HEK293 (cell line): ENCODE measurements around the gene MAGI2.

Source experiments
- BCL11B ChIP-seq: fragments of 450-650 bp; formaldehyde crosslinking; IDR thresholded peaks from 2 replicates; pipeline ENCODE4 v1.5.1; 2016; ENCODE audit warnings: low read depth, missing biosample characterization, missing genetic modification characterization
- GLIS1 ChIP-seq: fragments of 450-650 bp; formaldehyde crosslinking; IDR thresholded peaks from 2 replicates; pipeline ENCODE4 v1.5.1; 2016; ENCODE audit warnings: missing biosample characterization, missing genetic modification characterization
- ZEB2 ChIP-seq: fragments of 450-650 bp; formaldehyde crosslinking; IDR thresholded peaks from 2 replicates; pipeline ENCODE4 v1.5.1; 2016; ENCODE audit warnings: missing biosample characterization, missing genetic modification characterization
- ZNF112 ChIP-seq: fragments of 450-650 bp; formaldehyde crosslinking; IDR thresholded peaks from 2 replicates; pipeline ENCODE4 v1.5.0; 2017; ENCODE audit warnings: missing biosample characterization, missing genetic modification characterization
- ZNF175 ChIP-seq: fragments of 450-650 bp; formaldehyde crosslinking; IDR thresholded peaks from 2 replicates; pipeline ENCODE4 v1.5.1; 2016; ENCODE audit warnings: missing biosample characterization, missing genetic modification characterization
- ZNF202 ChIP-seq: fragments of 450-650 bp; formaldehyde crosslinking; IDR thresholded peaks from 2 replicates; pipeline ENCODE4 v1.5.1; 2016; ENCODE audit warnings: missing biosample characterization, missing genetic modification characterization, borderline replicate concordance
- ZNF248 ChIP-seq: fragments of 450-650 bp; formaldehyde crosslinking; IDR thresholded peaks from 2 replicates; pipeline ENCODE4 v1.5.1; 2017; ENCODE audit warnings: missing biosample characterization, missing genetic modification characterization
- ZNF266 ChIP-seq: fragments of 450-650 bp; formaldehyde crosslinking; IDR thresholded peaks from 2 replicates; pipeline ENCODE4 v1.5.1; 2016; ENCODE audit warnings: missing biosample characterization, missing genetic modification characterization, low read depth
- ZNF274 ChIP-seq, 2 experiments: fragments of 200-500 bp in 1 of 2; fragments of 450-650 bp in 1 of 2; sonication (Bioruptor generic) in 1 of 2; formaldehyde crosslinking in 1 of 2; IDR thresholded peaks; 2 replicates each; pipeline versions ENCODE4 v1.5.1 to v1.6.1; 2014 to 2016; ENCODE audit warnings: borderline replicate concordance in 1 of 2, inconsistent platforms in 1 of 2, low read length in 1 of 2, missing biosample characterization in 1 of 2, missing genetic modification characterization in 1 of 2
- ZNF292 ChIP-seq: fragments of 450-650 bp; formaldehyde crosslinking; IDR thresholded peaks from 2 replicates; pipeline ENCODE4 v1.5.1; 2016; ENCODE audit warnings: low read depth, missing biosample characterization, missing genetic modification characterization, borderline replicate concordance
- ZNF350 ChIP-seq: fragments of 450-650 bp; formaldehyde crosslinking; IDR thresholded peaks from 2 replicates; pipeline ENCODE4 v1.5.0; 2017; ENCODE audit warnings: missing biosample characterization, mild to moderate bottlenecking, missing genetic modification characterization
- ZNF514 ChIP-seq: fragments of 450-650 bp; formaldehyde crosslinking; IDR thresholded peaks from 2 replicates; pipeline ENCODE4 v1.5.1; 2016; ENCODE audit warnings: missing biosample characterization, missing genetic modification characterization
- ZNF660 ChIP-seq: fragments of 450-650 bp; IDR thresholded peaks from 2 replicates; pipeline ENCODE4 v1.5.1; 2018; ENCODE audit warnings: missing biosample characterization, mild to moderate bottlenecking, missing genetic modification characterization
- ZNF701 ChIP-seq: fragments of 450-650 bp; formaldehyde crosslinking; IDR thresholded peaks from 2 replicates; pipeline ENCODE4 v1.5.1; 2016; ENCODE audit warnings: missing biosample characterization, missing genetic modification characterization
- TF ChIP-seq, protein P1 (sequence below): fragments of 450-650 bp; formaldehyde crosslinking; IDR thresholded peaks from 2 replicates; pipeline ENCODE4 v1.5.1; 2016; ENCODE audit warnings: missing biosample characterization, missing genetic modification characterization
- TF ChIP-seq, protein P2 (sequence below): fragments of 450-650 bp; formaldehyde crosslinking; IDR thresholded peaks from 2 replicates; pipeline ENCODE4 v1.5.1; 2016; ENCODE audit warnings: missing biosample characterization, missing genetic modification characterization
- TF ChIP-seq, protein P3 (sequence below): fragments of 450-650 bp; formaldehyde crosslinking; IDR thresholded peaks from 2 replicates; pipeline ENCODE4 v1.5.1; 2017; ENCODE audit warnings: missing biosample characterization, mild to moderate bottlenecking, missing genetic modification characterization, moderate library complexity
- TF ChIP-seq, protein P4 (sequence below): fragments of 450-650 bp; formaldehyde crosslinking; IDR thresholded peaks from 2 replicates; pipeline ENCODE4 v1.5.1; 2016; ENCODE audit warnings: missing biosample characterization, missing genetic modification characterization
- TF ChIP-seq, protein P5 (sequence below): fragments of 450-650 bp; formaldehyde crosslinking; IDR thresholded peaks from 2 replicates; pipeline ENCODE4 v1.5.1; 2016; ENCODE audit warnings: missing biosample characterization, missing genetic modification characterization
- TF ChIP-seq, protein P6 (sequence below): fragments of 450-650 bp; formaldehyde crosslinking; IDR thresholded peaks from 2 replicates; pipeline ENCODE4 v1.5.1; 2017; ENCODE audit warnings: missing biosample characterization, missing genetic modification characterization
- TF ChIP-seq, protein P7 (sequence below): fragments of 450-650 bp; formaldehyde crosslinking; IDR thresholded peaks from 2 replicates; pipeline ENCODE4 v1.5.0; 2017; ENCODE audit warnings: missing biosample characterization, missing genetic modification characterization, borderline replicate concordance

Gene MAGI2

DNA sequence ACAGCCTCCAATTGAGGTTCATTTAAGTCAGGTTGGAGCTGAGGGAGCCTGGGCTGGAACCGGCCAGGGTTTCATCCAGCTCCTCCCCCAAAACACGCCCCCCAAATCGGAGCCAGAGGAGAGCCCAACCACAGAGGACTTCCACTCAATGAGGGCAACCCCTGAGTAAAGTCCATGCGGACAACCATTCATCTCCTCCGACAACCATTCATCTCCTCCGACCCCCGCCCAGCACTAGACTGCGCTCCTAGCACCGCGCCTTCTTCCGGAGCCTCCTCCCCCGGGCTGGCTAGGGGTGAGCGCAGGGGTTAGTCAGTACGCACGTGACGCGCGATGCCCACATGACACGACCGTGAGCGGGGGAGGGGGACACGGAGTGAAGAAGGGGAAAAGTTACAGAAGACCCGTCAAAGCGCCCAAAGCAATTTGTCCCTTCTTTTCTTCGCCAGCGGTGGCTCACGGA lies 1.4 kb downstream of the MAGI2 start (continued):
- TF ChIP-seq, protein P1, sequence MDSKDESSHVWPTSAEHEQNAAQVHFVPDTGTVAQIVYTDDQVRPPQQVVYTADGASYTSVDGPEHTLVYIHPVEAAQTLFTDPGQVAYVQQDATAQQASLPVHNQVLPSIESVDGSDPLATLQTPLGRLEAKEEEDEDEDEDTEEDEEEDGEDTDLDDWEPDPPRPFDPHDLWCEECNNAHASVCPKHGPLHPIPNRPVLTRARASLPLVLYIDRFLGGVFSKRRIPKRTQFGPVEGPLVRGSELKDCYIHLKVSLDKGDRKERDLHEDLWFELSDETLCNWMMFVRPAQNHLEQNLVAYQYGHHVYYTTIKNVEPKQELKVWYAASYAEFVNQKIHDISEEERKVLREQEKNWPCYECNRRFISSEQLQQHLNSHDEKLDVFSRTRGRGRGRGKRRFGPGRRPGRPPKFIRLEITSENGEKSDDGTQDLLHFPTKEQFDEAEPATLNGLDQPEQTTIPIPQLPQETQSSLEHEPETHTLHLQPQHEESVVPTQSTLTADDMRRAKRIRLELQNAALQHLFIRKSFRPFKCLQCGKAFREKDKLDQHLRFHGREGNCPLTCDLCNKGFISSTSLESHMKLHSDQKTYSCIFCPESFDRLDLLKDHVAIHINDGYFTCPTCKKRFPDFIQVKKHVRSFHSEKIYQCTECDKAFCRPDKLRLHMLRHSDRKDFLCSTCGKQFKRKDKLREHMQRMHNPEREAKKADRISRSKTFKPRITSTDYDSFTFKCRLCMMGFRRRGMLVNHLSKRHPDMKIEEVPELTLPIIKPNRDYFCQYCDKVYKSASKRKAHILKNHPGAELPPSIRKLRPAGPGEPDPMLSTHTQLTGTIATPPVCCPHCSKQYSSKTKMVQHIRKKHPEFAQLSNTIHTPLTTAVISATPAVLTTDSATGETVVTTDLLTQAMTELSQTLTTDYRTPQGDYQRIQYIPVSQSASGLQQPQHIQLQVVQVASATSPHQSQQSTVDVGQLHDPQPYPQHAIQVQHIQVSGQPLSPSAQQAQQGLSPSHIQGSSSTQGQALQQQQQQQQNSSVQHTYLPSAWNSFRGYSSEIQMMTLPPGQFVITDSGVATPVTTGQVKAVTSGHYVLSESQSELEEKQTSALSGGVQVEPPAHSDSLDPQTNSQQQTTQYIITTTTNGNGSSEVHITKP (tag by site-specific recombination), result peak; percentile 88
- TF ChIP-seq ZNF248 (tag by site-specific recombination) (no peak), ZNF292 (no peak), BCL11B (no peak), ZNF266 (tag by site-specific recombination) (no peak), ZNF175 (tag by site-specific recombination) (no peak), GLIS1 (peak; percentile 41; the same call in 1 of the 2 replicates), ZNF350 (tag by site-specific recombination) (no peak), ZNF202 (no peak), ZNF701 (tag by site-specific recombination) (no peak), ZNF514 (tag by site-specific recombination) (no peak), ZNF112 (tag by site-specific recombination) (no peak), ZNF274 (IDR thresholded peaks at IDR 0.05; ENCODE audit: low read length) (no peak), ZNF274 (tag by site-specific recombination; IDR thresholded peaks at IDR 0.05; ENCODE audit: borderline replicate concordance) (no peak), ZEB2 (tag by site-specific recombination) (0 out of 2 replicates have a peak, but pooled peaks have one; percentile 35), ZNF660 (tag by site-specific recombination) (no peak; the same call in 1 of the 2 replicates)
- TF ChIP-seq, protein P2, sequence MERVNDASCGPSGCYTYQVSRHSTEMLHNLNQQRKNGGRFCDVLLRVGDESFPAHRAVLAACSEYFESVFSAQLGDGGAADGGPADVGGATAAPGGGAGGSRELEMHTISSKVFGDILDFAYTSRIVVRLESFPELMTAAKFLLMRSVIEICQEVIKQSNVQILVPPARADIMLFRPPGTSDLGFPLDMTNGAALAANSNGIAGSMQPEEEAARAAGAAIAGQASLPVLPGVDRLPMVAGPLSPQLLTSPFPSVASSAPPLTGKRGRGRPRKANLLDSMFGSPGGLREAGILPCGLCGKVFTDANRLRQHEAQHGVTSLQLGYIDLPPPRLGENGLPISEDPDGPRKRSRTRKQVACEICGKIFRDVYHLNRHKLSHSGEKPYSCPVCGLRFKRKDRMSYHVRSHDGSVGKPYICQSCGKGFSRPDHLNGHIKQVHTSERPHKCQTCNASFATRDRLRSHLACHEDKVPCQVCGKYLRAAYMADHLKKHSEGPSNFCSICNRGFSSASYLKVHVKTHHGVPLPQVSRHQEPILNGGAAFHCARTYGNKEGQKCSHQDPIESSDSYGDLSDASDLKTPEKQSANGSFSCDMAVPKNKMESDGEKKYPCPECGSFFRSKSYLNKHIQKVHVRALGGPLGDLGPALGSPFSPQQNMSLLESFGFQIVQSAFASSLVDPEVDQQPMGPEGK, result peak; percentile 58
- TF ChIP-seq, protein P3, sequence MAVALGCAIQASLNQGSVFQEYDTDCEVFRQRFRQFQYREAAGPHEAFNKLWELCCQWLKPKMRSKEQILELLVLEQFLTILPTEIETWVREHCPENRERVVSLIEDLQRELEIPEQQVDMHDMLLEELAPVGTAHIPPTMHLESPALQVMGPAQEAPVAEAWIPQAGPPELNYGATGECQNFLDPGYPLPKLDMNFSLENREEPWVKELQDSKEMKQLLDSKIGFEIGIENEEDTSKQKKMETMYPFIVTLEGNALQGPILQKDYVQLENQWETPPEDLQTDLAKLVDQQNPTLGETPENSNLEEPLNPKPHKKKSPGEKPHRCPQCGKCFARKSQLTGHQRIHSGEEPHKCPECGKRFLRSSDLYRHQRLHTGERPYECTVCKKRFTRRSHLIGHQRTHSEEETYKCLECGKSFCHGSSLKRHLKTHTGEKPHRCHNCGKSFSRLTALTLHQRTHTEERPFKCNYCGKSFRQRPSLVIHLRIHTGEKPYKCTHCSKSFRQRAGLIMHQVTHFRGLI (tag by site-specific recombination), result peak; percentile 97
- TF ChIP-seq, protein P4, sequence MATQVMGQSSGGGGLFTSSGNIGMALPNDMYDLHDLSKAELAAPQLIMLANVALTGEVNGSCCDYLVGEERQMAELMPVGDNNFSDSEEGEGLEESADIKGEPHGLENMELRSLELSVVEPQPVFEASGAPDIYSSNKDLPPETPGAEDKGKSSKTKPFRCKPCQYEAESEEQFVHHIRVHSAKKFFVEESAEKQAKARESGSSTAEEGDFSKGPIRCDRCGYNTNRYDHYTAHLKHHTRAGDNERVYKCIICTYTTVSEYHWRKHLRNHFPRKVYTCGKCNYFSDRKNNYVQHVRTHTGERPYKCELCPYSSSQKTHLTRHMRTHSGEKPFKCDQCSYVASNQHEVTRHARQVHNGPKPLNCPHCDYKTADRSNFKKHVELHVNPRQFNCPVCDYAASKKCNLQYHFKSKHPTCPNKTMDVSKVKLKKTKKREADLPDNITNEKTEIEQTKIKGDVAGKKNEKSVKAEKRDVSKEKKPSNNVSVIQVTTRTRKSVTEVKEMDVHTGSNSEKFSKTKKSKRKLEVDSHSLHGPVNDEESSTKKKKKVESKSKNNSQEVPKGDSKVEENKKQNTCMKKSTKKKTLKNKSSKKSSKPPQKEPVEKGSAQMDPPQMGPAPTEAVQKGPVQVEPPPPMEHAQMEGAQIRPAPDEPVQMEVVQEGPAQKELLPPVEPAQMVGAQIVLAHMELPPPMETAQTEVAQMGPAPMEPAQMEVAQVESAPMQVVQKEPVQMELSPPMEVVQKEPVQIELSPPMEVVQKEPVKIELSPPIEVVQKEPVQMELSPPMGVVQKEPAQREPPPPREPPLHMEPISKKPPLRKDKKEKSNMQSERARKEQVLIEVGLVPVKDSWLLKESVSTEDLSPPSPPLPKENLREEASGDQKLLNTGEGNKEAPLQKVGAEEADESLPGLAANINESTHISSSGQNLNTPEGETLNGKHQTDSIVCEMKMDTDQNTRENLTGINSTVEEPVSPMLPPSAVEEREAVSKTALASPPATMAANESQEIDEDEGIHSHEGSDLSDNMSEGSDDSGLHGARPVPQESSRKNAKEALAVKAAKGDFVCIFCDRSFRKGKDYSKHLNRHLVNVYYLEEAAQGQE (tag by site-specific recombination), result no peak
- TF ChIP-seq, protein P5, sequence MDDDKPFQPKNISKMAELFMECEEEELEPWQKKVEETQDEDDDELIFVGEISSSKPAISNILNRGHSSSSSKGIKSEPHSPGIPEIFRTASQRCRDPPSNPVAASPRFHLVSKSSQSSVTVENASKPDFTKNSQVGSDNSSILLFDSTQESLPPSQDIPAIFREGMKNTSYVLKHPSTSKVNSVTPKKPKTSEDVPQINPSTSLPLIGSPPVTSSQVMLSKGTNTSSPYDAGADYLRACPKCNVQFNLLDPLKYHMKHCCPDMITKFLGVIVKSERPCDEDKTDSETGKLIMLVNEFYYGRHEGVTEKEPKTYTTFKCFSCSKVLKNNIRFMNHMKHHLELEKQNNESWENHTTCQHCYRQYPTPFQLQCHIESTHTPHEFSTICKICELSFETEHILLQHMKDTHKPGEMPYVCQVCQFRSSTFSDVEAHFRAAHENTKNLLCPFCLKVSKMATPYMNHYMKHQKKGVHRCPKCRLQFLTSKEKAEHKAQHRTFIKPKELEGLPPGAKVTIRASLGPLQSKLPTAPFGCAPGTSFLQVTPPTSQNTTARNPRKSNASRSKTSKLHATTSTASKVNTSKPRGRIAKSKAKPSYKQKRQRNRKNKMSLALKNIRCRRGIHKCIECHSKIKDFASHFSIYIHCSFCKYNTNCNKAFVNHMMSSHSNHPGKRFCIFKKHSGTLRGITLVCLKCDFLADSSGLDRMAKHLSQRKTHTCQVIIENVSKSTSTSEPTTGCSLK (tag by site-specific recombination), result no peak
- TF ChIP-seq, protein P6, sequence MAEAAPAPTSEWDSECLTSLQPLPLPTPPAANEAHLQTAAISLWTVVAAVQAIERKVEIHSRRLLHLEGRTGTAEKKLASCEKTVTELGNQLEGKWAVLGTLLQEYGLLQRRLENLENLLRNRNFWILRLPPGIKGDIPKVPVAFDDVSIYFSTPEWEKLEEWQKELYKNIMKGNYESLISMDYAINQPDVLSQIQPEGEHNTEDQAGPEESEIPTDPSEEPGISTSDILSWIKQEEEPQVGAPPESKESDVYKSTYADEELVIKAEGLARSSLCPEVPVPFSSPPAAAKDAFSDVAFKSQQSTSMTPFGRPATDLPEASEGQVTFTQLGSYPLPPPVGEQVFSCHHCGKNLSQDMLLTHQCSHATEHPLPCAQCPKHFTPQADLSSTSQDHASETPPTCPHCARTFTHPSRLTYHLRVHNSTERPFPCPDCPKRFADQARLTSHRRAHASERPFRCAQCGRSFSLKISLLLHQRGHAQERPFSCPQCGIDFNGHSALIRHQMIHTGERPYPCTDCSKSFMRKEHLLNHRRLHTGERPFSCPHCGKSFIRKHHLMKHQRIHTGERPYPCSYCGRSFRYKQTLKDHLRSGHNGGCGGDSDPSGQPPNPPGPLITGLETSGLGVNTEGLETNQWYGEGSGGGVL (tag by site-specific recombination), result 0 out of 2 replicates have a peak, but pooled peaks have one; percentile 15
- TF ChIP-seq, protein P7, sequence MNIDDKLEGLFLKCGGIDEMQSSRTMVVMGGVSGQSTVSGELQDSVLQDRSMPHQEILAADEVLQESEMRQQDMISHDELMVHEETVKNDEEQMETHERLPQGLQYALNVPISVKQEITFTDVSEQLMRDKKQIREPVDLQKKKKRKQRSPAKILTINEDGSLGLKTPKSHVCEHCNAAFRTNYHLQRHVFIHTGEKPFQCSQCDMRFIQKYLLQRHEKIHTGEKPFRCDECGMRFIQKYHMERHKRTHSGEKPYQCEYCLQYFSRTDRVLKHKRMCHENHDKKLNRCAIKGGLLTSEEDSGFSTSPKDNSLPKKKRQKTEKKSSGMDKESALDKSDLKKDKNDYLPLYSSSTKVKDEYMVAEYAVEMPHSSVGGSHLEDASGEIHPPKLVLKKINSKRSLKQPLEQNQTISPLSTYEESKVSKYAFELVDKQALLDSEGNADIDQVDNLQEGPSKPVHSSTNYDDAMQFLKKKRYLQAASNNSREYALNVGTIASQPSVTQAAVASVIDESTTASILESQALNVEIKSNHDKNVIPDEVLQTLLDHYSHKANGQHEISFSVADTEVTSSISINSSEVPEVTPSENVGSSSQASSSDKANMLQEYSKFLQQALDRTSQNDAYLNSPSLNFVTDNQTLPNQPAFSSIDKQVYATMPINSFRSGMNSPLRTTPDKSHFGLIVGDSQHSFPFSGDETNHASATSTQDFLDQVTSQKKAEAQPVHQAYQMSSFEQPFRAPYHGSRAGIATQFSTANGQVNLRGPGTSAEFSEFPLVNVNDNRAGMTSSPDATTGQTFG, result no peak
